HG03432 (cell line): ENCODE measurements around the gene ZNF106.

Experiments used
- ATAC-seq: cut with Tn5 transposase; IDR thresholded peaks from one replicate; pipeline ENCODE4 v1.9.1; 2021; ENCODE audit warnings: mild to moderate bottlenecking, moderate library complexity; ENCODE audit not compliant: unreplicated experiment

Gene ZNF106

GRCh38 chr15:42409011-42409410 lies 81.9 kb downstream of the ZNF106 start:
- ATAC-seq, result no peak

DNA sequence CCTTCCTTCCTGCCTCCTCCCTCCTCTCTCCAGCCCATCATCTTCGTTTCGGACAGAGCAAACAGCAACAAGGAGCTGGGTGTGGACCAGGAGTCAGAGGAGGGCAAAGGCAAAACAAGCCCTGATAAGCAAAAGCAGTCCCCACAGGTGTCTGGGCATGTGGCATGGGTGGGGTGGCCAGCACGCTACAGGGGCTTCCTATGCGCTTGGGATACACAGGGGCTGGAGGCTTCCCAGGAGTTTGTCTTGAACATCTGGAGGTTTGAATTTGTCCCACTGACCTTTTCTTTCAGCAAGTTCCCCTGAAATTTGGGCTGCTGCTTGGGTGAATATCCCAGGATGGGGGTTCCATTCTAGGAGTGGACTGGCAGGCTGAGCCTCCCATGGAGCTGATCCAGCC lies 82.8 kb downstream of the ZNF106 start:
- ATAC-seq, result no peak

DNA sequence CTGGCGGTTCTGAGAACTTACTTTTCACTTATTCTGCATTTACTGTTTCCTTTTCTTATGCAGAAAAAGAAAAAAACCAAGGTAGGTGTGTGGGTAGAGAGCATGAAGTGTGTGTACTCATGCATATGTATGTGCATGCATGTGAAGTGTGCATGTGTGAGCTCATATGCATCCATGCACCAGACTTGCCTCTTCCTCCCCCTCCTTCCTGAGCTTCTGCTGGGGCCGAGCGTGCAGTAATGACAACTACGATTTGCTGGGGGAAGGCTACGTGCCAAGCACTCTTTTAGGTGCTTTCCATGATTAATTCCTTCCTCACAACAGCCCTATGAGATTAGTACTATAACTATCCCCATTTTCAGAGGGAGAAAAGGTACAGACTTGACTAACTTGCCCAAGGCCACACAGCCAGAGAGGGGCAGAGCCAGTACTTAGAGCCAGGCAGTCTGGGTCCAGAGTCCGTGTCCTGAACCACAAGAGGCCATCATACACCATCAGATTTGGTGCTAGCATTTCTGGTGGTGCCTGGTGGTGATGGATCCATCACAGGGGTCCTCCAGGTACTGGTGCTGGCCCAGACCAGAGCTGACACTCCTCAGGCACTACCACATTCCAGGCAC lies 85.0 kb downstream of the ZNF106 start:
- ATAC-seq, result no peak

- ATAC-seq, result no peak
Measured at GRCh38 chr15:42404461-42405235, 86.3 kb downstream of the ZNF106 start.

GRCh38 chr15:42403389-42403788 lies 87.6 kb downstream of the ZNF106 start:
- no peak for ATAC-seq

- ATAC-seq, result no peak
Measured at GRCh38 chr15:42402455-42403205, 88.3 kb downstream of the ZNF106 start.

- no peak for ATAC-seq
Measured at GRCh38 chr15:42401544-42402454, 89.1 kb downstream of the ZNF106 start.

- no peak for ATAC-seq
Measured at GRCh38 chr15:42395838-42396237, 95.1 kb downstream of the ZNF106 start.

- no peak for ATAC-seq
Measured at GRCh38 chr15:42394106-42394505, 96.8 kb downstream of the ZNF106 start.

- no peak for ATAC-seq
Measured at GRCh38 chr15:42392309-42393024, 98.5 kb downstream of the ZNF106 start.

DNA sequence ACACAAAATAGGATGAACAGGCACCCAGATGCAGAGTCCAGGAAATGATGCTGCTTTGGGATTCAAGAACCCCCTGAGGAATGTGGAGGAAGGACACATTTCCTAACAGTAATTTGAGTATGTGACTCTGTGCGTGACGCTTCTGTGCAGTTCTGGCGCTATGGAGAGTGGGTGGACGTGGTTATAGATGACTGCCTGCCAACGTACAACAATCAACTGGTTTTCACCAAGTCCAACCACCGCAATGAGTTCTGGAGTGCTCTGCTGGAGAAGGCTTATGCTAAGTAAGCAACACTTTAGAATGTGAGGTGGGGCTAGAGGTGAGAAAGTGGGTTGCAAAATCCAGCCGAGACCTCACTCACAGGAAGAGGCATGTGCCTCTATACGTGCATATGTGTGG lies 103.3 kb downstream of the ZNF106 start:
- ATAC-seq, result no peak

DNA sequence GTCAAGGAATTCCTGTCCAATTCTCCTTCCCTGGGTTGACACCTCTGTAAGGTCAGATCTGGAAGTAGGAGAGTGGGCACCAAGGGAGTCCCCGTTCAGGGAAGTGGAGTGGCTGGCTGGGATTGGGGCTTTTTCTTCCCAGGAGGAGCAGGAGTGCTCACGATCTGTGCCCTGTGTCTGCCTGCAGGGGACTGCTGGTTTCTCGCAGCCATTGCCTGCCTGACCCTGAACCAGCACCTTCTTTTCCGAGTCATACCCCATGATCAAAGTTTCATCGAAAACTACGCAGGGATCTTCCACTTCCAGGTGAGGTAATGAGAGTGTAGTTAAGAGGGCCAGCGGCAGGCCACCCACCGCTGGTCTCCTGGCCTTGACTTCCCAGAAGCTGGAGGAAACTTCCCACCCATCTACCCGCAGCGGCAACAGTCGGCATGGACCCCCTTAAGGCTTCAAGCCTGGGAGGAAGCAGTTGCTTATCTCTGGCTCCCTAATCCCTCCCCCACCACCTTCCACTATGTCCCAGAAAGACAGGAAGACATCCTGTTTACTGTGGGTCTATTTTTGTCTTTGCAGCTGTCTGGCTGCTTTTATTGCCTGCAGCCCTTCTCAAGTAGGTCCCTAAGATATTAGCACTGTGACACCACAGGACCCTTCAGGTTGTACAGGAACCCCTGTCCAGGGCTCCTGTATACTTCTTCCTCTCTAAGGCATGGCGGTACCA lies 104.8 kb downstream of the ZNF106 start:
- ATAC-seq, result no peak

GRCh38 chr15:42385206-42385979 lies 105.5 kb downstream of the ZNF106 start:
- no peak for ATAC-seq

GRCh38 chr15:42384597-42384996 lies 106.3 kb downstream of the ZNF106 start:
- no peak for ATAC-seq

GRCh38 chr15:42378011-42378410 lies 112.9 kb downstream of the ZNF106 start:
- no peak for ATAC-seq

- ATAC-seq, result no peak
Measured at GRCh38 chr15:42375941-42376340, 115.0 kb downstream of the ZNF106 start.

GRCh38 chr15:42375252-42375651 lies 115.7 kb downstream of the ZNF106 start:
- no peak for ATAC-seq

DNA sequence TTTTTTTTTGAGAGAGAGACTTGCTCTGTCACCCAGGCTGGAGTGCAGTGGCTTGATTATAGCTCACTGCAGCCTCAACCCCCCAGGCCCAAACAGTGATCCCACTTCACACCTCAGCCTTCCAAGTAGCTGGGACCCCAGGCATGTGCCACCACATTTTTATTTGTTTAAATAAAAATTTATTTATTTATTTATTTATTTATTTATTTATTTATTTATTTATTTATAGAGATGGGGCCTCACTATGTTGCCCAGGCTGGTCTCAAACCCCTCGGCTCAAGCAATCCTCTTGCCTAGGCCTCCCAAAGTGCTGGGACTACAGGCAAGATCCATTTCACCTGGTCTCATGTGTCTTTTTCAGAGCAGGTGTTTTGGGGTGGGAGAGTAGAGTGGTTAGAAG lies 116.1 kb downstream of the ZNF106 start:
- ATAC-seq, result no peak

- no peak for ATAC-seq
Measured at GRCh38 chr15:42373936-42374335, 117.0 kb downstream of the ZNF106 start.
